22Rv1 (cell line): ENCODE data around the gene SPATA6L.

Source experiments
- CTCF ChIP-seq: fragments of 450-650 bp; IDR thresholded peaks from 2 replicates; pipeline ENCODE4 v1.5.1; 2017; ENCODE audit warnings: mild to moderate bottlenecking
- ZFX ChIP-seq: fragments of 450-650 bp; IDR thresholded peaks from 2 replicates; pipeline ENCODE4 v1.6.1; 2017; ENCODE audit warnings: antibody characterized with exemption, borderline replicate concordance

DNA sequence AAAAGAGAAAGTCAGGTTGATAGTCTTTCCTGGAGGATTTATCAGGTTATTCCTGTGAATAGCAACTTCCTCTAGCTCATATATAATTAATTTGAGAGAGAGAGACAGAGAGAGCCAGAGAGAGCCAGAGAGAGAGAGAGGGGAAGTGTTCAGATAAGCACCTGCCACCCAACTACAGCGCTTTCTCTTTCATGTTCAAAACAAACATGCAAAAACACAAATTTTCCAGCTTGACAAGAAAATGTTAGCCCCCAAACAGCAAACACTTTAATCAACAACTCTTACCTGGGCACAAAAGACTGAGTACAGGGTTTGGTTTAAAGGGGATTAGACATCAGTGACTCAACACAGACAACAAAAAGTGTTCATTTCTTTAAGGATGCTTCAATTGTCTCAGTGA lies 65.9 kb downstream of the SPATA6L start:
- no peak for TF ChIP-seq CTCF
- TF ChIP-seq ZFX: no peak
